ENCODE results near the gene ABHD6.

DNA sequence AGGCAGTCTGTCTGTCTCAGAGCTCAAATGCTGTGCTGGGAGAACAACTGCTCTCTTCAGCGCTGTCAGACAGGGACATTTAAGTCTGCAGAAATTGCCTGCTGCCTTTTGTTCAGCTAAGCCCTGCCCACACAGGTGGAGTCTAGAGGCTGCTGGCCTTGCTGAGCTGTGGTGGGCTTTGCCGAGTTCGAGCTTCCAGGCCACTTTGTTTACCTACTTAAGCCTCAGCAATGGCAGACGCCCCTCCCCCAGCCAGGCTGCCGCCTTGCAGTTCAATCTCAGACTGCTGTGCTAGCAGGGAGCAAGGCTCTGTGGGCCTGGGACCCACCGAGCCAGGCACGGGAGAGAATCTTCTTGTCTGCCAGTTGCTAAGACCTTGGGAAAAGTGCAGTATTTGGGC, 43.5 kb downstream of the ABHD6 start:
- TF ChIP-seq, protein P1, sequence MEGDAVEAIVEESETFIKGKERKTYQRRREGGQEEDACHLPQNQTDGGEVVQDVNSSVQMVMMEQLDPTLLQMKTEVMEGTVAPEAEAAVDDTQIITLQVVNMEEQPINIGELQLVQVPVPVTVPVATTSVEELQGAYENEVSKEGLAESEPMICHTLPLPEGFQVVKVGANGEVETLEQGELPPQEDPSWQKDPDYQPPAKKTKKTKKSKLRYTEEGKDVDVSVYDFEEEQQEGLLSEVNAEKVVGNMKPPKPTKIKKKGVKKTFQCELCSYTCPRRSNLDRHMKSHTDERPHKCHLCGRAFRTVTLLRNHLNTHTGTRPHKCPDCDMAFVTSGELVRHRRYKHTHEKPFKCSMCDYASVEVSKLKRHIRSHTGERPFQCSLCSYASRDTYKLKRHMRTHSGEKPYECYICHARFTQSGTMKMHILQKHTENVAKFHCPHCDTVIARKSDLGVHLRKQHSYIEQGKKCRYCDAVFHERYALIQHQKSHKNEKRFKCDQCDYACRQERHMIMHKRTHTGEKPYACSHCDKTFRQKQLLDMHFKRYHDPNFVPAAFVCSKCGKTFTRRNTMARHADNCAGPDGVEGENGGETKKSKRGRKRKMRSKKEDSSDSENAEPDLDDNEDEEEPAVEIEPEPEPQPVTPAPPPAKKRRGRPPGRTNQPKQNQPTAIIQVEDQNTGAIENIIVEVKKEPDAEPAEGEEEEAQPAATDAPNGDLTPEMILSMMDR (IDR thresholded peaks at IDR 0.05; ENCODE audit: low read depth, low read length) = no peak
- no peak for TF ChIP-seq EZH2phosphoT487 (IDR thresholded peaks at IDR 0.05; ENCODE audit: low read depth)
